HG03103 (cell line): ENCODE measurements around the gene ZNF581.
A peak's percentile ranks its signal among the peaks of the same experiment; 100 is the strongest.

ENCODE experiments used
- ATAC-seq: cut with Tn5 transposase; IDR thresholded peaks from one replicate; pipeline ENCODE4 v1.9.1; 2021; ENCODE audit warnings: low read depth; ENCODE audit not compliant: unreplicated experiment

Gene ZNF581

GRCh38 chr19:55643003-55643886 is at the start of gene ZNF581:
ZNF581 (plus strand) TSS chr19:55643649; CDS start chr19:55644572, 923 bp downstream.
- ATAC-seq = no peak

- ATAC-seq = no peak
Observed at GRCh38 chr19:55594996-55595545, 48.4 kb upstream of the ZNF581 start.

- no peak for ATAC-seq
Observed at GRCh38 chr19:55596304-55596703, 47.1 kb upstream of the ZNF581 start.

GRCh38 chr19:55597501-55597921 is 45.9 kb upstream of the ZNF581 start:
- ATAC-seq = no peak

GRCh38 chr19:55598034-55598433 is 45.4 kb upstream of the ZNF581 start:
- ATAC-seq = no peak

- ATAC-seq = peak; percentile 43
Observed at GRCh38 chr19:55598719-55599467, 44.6 kb upstream of the ZNF581 start.

GRCh38 chr19:55599468-55599841 is 44.0 kb upstream of the ZNF581 start, which contains the start of gene FIZ1:
FIZ1 (minus strand) TSS chr19:55599517; CDS start chr19:55597865, 1,652 bp downstream.
- ATAC-seq = peak; percentile 43

GRCh38 chr19:55599842-55600661 is 43.4 kb upstream of the ZNF581 start, which contains the start of gene ZNF524:
ZNF524 (plus strand) TSS chr19:55600288; CDS start chr19:55602113, 1,825 bp downstream.
- ATAC-seq = peak; percentile 34

- no peak for ATAC-seq
Observed at GRCh38 chr19:55600662-55601028, 42.8 kb upstream of the ZNF581 start.

GRCh38 chr19:55601084-55601483 is 42.4 kb upstream of the ZNF581 start:
- no peak for ATAC-seq

- no peak for ATAC-seq
Observed at GRCh38 chr19:55602104-55603001, 41.1 kb upstream of the ZNF581 start.

GRCh38 chr19:55603115-55603514 is 40.3 kb upstream of the ZNF581 start:
- no peak for ATAC-seq

- ATAC-seq = no peak
Observed at GRCh38 chr19:55603581-55604292, 39.7 kb upstream of the ZNF581 start.

GRCh38 chr19:55605207-55605636 is 38.2 kb upstream of the ZNF581 start:
- peak; percentile 59 for ATAC-seq

GRCh38 chr19:55605637-55606470 is 37.6 kb upstream of the ZNF581 start, which contains the start of gene ZNF865:
ZNF865 (plus strand) TSS chr19:55605647; CDS start chr19:55613619, 7,972 bp downstream.
- ATAC-seq = peak; percentile 19

- ATAC-seq = no peak
Observed at GRCh38 chr19:55606471-55606787, 37.0 kb upstream of the ZNF581 start.

- ATAC-seq = no peak
Observed at GRCh38 chr19:55606817-55607216, 36.6 kb upstream of the ZNF581 start.

- no peak for ATAC-seq
Observed at GRCh38 chr19:55609326-55609725, 34.1 kb upstream of the ZNF581 start.
